ENCODE data around the gene APBA1.

Gene APBA1

DNA sequence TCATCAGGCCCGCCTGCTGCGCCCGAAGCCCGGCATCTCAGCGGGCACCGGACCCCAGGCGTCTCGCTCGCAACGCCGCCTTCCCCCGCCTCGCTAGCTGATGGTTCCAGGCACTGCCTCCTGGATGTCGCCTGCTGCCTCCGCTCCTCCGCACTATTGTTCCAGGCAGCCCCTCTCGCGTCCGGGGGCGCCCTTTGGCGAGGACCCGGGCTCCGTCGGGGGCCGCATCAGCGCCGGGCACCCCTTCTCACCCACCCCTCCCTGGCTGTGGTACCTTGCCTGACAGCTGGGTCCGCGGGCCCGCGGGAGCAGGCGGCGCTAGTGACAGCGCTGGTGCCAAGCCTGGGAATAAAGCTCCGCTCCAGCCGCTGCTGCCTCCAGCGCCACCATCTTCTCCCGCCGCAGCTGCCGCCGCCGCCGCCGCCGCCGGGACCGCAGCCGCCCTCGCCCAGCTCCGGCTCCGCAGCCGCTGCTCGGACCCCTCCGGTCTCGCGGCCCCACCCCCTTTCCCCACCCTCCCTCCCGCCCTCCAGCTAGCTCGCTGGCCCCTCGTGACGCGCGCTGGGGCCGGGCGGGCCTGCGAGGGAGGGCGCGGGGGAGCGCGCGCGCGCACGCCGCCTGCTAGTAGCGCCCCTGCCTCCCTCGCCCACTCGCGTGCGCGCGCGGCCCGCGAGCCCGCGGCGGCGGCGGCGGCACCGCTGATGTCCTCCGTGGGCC lies at the start of gene APBA1:
TSS of gene APBA1 (minus strand) at position 493 of the 717 bp plus-strand sequence.
- no peaks in the 10 kb centered on the region for H3K36me3 ChIP-seq (ENCODE audit: insufficient read depth, low read length)
- peak within 1 kb of the TSS; percentile 99 for H2AFZ ChIP-seq (ENCODE audit: low read length, unreplicated experiment)
- H3K27ac ChIP-seq (ENCODE audit: low read depth, low read length): no peak within 1 kb of the TSS
- H3K27me3 ChIP-seq (ENCODE audit: insufficient read depth, low read length): no peaks in the 10 kb centered on the region
- H3K4me1 ChIP-seq (ENCODE audit: control insufficient read depth, insufficient read depth, low read length, unreplicated experiment): peaks cover 20% of the 10 kb centered on the region
- no peaks in the 10 kb centered on the region for H3K79me2 ChIP-seq (ENCODE audit: control insufficient read depth, insufficient read depth, low read length, unreplicated experiment)
- peak within 1 kb of the TSS; percentile 96 for H3K4me3 ChIP-seq (ENCODE audit: low read depth, low read length)

DNA sequence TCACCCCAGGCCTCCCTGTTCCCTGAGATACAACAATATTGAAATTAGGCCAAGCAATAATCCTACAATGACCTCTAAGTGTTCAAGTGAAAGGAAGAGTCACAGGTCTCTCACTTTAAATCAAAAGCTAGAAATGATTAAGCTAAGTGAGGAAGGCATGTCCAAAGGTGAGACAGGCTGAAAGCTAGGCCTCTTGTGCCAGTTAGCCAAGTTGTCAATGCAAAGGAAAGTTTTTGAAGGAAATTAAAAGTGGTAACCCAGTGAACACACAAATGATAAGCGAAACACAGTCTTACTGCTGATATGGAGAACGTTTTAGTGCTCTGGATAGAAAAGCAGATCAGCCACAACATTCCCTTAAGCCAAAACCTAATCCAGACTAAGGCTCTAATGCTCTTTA lies 47.8 kb upstream of the APBA1 start:
- Histone ChIP-seq H3K27ac (ENCODE audit: low read depth, low read length) (no peak overlapping the region), H3K36me3 (ENCODE audit: insufficient read depth, low read length) (peaks cover 25% of the 10 kb centered on the region), H3K4me3 (ENCODE audit: low read depth, low read length) (no peak overlapping the region), H3K27me3 (ENCODE audit: insufficient read depth, low read length) (no peaks in the 10 kb centered on the region), H3K4me1 (ENCODE audit: control insufficient read depth, insufficient read depth, low read length, unreplicated experiment) (no peaks in the 10 kb centered on the region), H2AFZ (ENCODE audit: low read length, unreplicated experiment) (no peak overlapping the region), H3K79me2 (ENCODE audit: control insufficient read depth, insufficient read depth, low read length, unreplicated experiment) (no peaks in the 10 kb centered on the region)

- H3K36me3 ChIP-seq (ENCODE audit: insufficient read depth, low read length): peaks cover 19% of the 10 kb centered on the region
- no peak overlapping the region for H2AFZ ChIP-seq (ENCODE audit: low read length, unreplicated experiment)
- no peak overlapping the region for H3K27ac ChIP-seq (ENCODE audit: low read depth, low read length)
- no peak overlapping the region for H3K4me3 ChIP-seq (ENCODE audit: low read depth, low read length)
- no peaks in the 10 kb centered on the region for H3K79me2 ChIP-seq (ENCODE audit: control insufficient read depth, insufficient read depth, low read length, unreplicated experiment)
- H3K4me1 ChIP-seq (ENCODE audit: control insufficient read depth, insufficient read depth, low read length, unreplicated experiment): no peaks in the 10 kb centered on the region
- H3K27me3 ChIP-seq (ENCODE audit: insufficient read depth, low read length): no peaks in the 10 kb centered on the region
Measured at GRCh38 chr9:69719367-69719766, 47.2 kb upstream of the APBA1 start.

GRCh38 chr9:69718218-69718617 lies 46.0 kb upstream of the APBA1 start:
- Histone ChIP-seq H3K79me2 (ENCODE audit: control insufficient read depth, insufficient read depth, low read length, unreplicated experiment) (no peaks in the 10 kb centered on the region), H3K4me3 (ENCODE audit: low read depth, low read length) (no peak overlapping the region), H3K36me3 (ENCODE audit: insufficient read depth, low read length) (peaks cover 12% of the 10 kb centered on the region), H2AFZ (ENCODE audit: low read length, unreplicated experiment) (no peak overlapping the region), H3K27ac (ENCODE audit: low read depth, low read length) (no peak overlapping the region), H3K4me1 (ENCODE audit: control insufficient read depth, insufficient read depth, low read length, unreplicated experiment) (no peaks in the 10 kb centered on the region), H3K27me3 (ENCODE audit: insufficient read depth, low read length) (no peaks in the 10 kb centered on the region)

DNA sequence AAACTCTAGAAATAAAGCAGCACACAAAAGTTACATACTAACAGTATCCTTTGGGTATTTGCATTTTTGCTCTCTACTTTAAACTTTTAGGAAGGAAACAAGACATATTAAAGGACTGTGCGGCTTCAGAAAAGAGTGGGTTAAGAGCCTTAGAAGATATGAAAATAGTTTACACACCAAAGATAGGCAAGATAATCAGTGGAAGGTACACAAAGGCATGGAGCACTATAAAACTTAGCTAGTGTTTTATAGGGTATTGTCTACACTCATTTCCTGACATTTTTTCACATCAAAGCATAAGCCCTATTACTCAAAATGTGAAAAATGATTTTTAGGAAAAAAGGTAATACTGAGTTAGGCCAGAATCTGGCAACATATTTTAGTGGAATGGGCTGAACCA lies 43.7 kb upstream of the APBA1 start:
- Histone ChIP-seq H3K27me3 (ENCODE audit: insufficient read depth, low read length) (no peaks in the 10 kb centered on the region), H3K4me3 (ENCODE audit: low read depth, low read length) (no peak overlapping the region), H3K4me1 (ENCODE audit: control insufficient read depth, insufficient read depth, low read length, unreplicated experiment) (no peaks in the 10 kb centered on the region), H3K79me2 (ENCODE audit: control insufficient read depth, insufficient read depth, low read length, unreplicated experiment) (no peaks in the 10 kb centered on the region), H3K36me3 (ENCODE audit: insufficient read depth, low read length) (peaks cover 3% of the 10 kb centered on the region), H3K27ac (ENCODE audit: low read depth, low read length) (no peak overlapping the region), H2AFZ (ENCODE audit: low read length, unreplicated experiment) (no peak overlapping the region)

DNA sequence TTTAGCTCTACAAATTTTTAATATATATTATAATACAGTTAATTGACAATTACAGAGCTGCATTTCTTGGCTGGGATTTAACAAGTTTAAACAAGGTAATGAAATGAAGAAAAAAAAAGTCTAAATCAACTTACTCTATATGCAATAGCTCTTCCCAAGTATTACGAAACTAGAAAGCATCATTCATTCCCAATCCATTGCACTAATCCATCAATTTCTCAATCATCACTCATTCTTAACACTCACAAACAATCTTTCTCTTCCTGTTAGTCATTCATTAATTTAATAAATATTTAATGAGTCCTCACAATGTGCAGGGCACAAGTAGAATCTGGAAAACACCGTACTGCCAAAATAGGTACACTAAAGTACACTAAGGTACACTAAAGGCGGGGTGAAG lies 42.9 kb upstream of the APBA1 start:
- Histone ChIP-seq H3K4me3 (ENCODE audit: low read depth, low read length) (no peak overlapping the region), H2AFZ (ENCODE audit: low read length, unreplicated experiment) (no peak overlapping the region), H3K27me3 (ENCODE audit: insufficient read depth, low read length) (no peaks in the 10 kb centered on the region), H3K79me2 (ENCODE audit: control insufficient read depth, insufficient read depth, low read length, unreplicated experiment) (no peaks in the 10 kb centered on the region), H3K4me1 (ENCODE audit: control insufficient read depth, insufficient read depth, low read length, unreplicated experiment) (no peaks in the 10 kb centered on the region), H3K36me3 (ENCODE audit: insufficient read depth, low read length) (peaks cover 3% of the 10 kb centered on the region), H3K27ac (ENCODE audit: low read depth, low read length) (no peak overlapping the region)

DNA sequence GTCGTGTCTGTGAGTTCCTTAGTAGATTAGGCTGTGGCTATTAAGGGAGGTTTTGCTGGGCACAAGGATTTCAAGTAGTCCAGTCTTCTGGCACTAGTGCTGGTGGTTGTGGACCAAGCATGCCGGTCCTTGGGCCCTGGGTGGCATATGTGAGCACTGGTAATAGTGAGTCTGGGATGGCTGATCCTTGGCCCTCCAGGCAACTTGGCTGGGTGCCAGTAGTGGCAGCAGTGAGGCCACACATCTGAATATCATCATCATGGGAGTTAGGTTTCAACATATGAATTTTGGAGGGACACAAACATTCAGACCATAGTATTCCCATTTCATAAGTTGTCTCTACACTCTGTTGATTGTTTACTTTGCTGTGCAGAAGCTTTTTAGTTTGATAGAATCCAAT lies 25.3 kb upstream of the APBA1 start:
- Histone ChIP-seq H3K4me1 (ENCODE audit: control insufficient read depth, insufficient read depth, low read length, unreplicated experiment) (no peaks in the 10 kb centered on the region), H2AFZ (ENCODE audit: low read length, unreplicated experiment) (no peak overlapping the region), H3K27me3 (ENCODE audit: insufficient read depth, low read length) (no peaks in the 10 kb centered on the region), H3K27ac (ENCODE audit: low read depth, low read length) (no peak overlapping the region), H3K36me3 (ENCODE audit: insufficient read depth, low read length) (no peaks in the 10 kb centered on the region), H3K4me3 (ENCODE audit: low read depth, low read length) (no peak overlapping the region), H3K79me2 (ENCODE audit: control insufficient read depth, insufficient read depth, low read length, unreplicated experiment) (no peaks in the 10 kb centered on the region)

GRCh38 chr9:69696802-69697201 lies 24.6 kb upstream of the APBA1 start:
- Histone ChIP-seq H3K27me3 (ENCODE audit: insufficient read depth, low read length) (no peaks in the 10 kb centered on the region), H3K27ac (ENCODE audit: low read depth, low read length) (no peak overlapping the region), H3K4me3 (ENCODE audit: low read depth, low read length) (no peak overlapping the region), H2AFZ (ENCODE audit: low read length, unreplicated experiment) (no peak overlapping the region), H3K79me2 (ENCODE audit: control insufficient read depth, insufficient read depth, low read length, unreplicated experiment) (no peaks in the 10 kb centered on the region), H3K4me1 (ENCODE audit: control insufficient read depth, insufficient read depth, low read length, unreplicated experiment) (no peaks in the 10 kb centered on the region), H3K36me3 (ENCODE audit: insufficient read depth, low read length) (no peaks in the 10 kb centered on the region)

DNA sequence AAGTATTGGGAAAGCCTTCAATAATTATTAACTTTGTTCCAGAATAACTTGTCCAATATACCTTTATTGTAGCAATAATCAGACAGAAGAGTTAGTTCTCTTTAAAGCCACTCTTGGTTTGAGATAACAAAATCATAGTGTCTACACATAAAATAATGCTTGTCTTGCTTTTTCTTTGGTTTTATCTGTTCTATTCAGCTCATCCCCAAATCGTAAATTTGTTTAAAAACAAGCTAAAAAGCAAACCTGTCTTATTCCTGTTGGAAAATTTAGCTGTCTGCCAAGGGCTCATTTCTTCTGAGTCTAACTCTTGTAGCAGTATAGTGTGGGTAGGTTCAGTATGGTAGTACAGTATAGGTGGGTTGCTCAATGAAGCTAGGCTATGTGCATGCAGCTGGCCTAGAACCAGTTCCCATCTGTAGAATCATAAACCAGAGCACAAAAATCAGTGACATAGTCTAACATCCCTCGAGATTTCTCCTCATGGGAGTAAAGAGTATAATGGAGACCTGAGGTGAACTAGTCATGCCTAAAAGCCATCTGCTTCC lies 17.9 kb upstream of the APBA1 start:
- Histone ChIP-seq H3K79me2 (ENCODE audit: control insufficient read depth, insufficient read depth, low read length, unreplicated experiment) (no peaks in the 10 kb centered on the region), H2AFZ (ENCODE audit: low read length, unreplicated experiment) (no peak overlapping the region), H3K4me3 (ENCODE audit: low read depth, low read length) (no peak overlapping the region), H3K27me3 (ENCODE audit: insufficient read depth, low read length) (no peaks in the 10 kb centered on the region), H3K36me3 (ENCODE audit: insufficient read depth, low read length) (no peaks in the 10 kb centered on the region), H3K4me1 (ENCODE audit: control insufficient read depth, insufficient read depth, low read length, unreplicated experiment) (no peaks in the 10 kb centered on the region), H3K27ac (ENCODE audit: low read depth, low read length) (no peak overlapping the region)

DNA sequence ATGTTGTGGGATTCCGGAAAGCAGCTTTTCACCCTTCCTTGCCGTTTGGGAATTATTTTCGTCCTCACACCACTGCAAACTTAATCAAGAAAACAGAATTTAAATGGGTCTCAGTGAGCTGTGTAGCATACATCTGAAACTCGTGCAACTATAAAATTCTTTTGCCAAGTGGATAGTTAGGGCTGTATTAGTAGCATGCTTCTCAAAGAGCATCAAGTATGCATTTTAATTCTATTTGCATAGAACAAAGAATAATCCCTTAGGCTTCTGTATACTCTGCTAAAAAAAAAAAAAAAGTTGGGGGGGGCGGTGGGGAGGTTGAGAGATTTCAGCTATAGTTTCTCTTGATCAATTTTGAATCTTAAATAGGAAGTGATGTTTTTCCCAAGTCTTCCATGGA lies 11.8 kb upstream of the APBA1 start:
- Histone ChIP-seq H3K79me2 (ENCODE audit: control insufficient read depth, insufficient read depth, low read length, unreplicated experiment) (no peaks in the 10 kb centered on the region), H2AFZ (ENCODE audit: low read length, unreplicated experiment) (no peak overlapping the region), H3K27me3 (ENCODE audit: insufficient read depth, low read length) (no peaks in the 10 kb centered on the region), H3K4me3 (ENCODE audit: low read depth, low read length) (no peak overlapping the region), H3K27ac (ENCODE audit: low read depth, low read length) (no peak overlapping the region), H3K4me1 (ENCODE audit: control insufficient read depth, insufficient read depth, low read length, unreplicated experiment) (no peaks in the 10 kb centered on the region), H3K36me3 (ENCODE audit: insufficient read depth, low read length) (no peaks in the 10 kb centered on the region)

- Histone ChIP-seq H3K79me2 (ENCODE audit: control insufficient read depth, insufficient read depth, low read length, unreplicated experiment) (no peaks in the 10 kb centered on the region), H3K4me1 (ENCODE audit: control insufficient read depth, insufficient read depth, low read length, unreplicated experiment) (peaks cover 15% of the 10 kb centered on the region), H2AFZ (ENCODE audit: low read length, unreplicated experiment) (no peak overlapping the region), H3K27me3 (ENCODE audit: insufficient read depth, low read length) (no peaks in the 10 kb centered on the region), H3K36me3 (ENCODE audit: insufficient read depth, low read length) (no peaks in the 10 kb centered on the region), H3K4me3 (ENCODE audit: low read depth, low read length) (no peak overlapping the region), H3K27ac (ENCODE audit: low read depth, low read length) (no peak overlapping the region)
Measured at GRCh38 chr9:69678843-69679538, 6.8 kb upstream of the APBA1 start.
